ENCODE data around the gene TBX4. TPM values are rescaled to one million over a fixed set of nuclear protein-coding genes. Genes with fewer than 3 reads are reported as not detected.
A peak's percentile ranks its signal among the peaks of the same experiment; 100 is the strongest.

TBX4 gene
- total and polyA plus RNA-seq, 2 of the 13 experiments (the other 11 are each of a cell fraction or from before 2014, with no cell fraction given) = 0.11 to 1.1 TPM

DNA sequence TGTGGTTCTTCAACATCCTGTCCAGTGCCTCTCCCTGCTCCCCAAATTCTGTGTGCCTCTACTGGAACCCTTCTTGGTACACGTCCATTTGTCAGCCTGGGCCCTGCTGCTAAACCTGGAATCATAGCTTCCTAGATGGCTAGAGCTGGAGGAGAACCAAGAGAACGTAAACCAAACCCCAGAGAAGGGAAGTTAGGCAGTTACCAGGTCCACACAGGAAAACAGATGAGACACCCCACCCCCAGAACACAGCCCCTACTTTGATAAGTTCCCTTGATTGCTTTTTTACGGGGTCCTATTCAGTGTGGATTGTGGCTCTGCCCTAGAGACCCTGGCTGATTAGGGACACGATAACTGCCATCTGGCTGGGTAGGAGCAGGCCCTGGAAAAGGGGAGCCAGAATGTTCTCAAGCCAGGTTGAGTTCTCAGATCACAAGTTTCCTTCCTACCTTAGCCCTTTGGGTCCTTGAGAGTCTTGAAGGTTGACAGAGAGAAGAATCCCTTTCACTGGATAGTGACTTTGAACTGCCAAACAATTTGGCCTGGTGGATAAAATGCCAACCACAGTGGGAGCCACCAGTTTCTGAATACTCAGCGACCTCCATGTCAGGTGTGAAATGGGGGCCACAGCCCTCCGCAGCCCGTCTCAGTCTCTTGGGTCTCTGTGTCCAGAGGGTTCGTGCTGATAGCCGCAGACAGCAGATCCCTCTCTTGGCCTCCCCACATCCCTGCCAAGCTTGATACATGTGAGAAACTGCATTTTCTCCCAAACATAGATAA, 7.9 kb downstream of the TBX4 start (continued):
- TF ChIP-seq, protein P1, sequence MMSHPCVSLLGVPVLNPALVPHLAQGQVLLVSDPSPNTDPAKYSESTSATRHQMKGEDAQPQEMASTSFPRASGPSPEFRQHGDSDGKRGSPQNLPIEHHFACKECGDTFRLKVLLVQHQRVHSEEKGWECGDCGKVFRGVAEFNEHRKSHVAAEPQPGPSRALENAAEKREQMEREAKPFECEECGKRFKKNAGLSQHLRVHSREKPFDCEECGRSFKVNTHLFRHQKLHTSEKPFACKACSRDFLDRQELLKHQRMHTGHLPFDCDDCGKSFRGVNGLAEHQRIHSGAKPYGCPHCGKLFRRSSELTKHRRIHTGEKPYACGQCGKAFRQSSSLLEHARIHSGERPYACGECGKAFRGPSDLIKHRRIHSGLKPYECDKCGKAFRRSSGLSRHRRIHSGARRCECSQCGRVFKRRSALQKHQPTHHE (CRISPR knock-in tag; IDR thresholded peaks at IDR 0.05; ENCODE audit: borderline replicate concordance) = 0 out of 2 replicates have a peak, but pooled peaks have one; percentile 11

DNA sequence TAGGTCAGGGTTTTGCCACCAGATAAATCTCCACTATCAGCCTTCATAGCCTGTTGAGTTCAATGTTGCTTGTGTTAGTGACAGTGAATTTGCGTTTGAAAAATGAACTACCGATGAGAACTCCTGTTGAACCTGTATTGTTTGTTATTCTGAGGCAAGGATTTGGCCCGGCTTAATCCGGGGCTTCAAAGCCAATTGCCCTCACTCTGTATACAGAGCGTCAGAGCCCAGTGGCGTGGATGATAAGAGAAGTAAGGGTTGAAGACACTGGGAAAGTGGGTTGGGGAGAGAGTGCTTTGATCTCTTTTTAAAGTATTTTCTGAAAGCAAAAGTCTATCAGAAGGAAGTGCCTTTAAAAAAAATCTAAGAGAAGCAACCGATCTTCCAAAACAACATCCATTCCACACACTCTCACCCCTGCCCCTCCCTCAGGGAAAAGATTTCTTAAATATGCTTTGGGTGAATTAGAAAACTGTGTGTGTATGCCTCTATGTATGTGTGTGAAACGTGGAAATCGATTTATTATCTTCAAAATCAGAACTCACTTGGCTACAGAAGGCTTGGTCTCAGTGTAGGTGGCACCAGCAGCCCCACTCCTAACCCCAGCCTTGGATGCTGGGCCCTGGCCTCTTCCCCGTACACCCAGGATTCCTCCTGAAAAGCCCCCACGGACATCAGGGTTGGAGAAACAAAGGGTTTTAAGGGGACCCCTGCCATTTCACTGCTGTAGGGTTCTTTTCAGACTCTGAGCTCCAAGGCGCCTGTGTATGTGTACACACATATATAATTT, 8.8 kb downstream of the TBX4 start:
- H3K36me3 ChIP-seq (replicated peaks in 1 of 2; ENCODE audit: control insufficient read depth in 1 of 2, insufficient read depth in 2 of 2, low read length in 2 of 2) = no peaks in the 10 kb centered on the region
- H3K4me3 ChIP-seq (replicated peaks in 1 of 3; ENCODE audit: insufficient read depth in 1 of 3, low read depth in 2 of 3, low read length in 3 of 3) = peak overlapping the region; percentile 46 to 62 (median 61)
- in situ Hi-C loops (cut with HindIII; ENCODE audit: extremely low pct_ligation_motif_present, low pct_unique_long_range_greater_than_20kb) = no loop called here
- intact Hi-C loops (cut with micrococcal nuclease; ENCODE audit: unreplicated experiment) = loop anchor here (1.0 kb wide), 2 partner anchors 34 to 90 kb away; no protein-coding TSS in a partner anchor
- H4K20me1 ChIP-seq (ENCODE audit: insufficient read depth, low read length) = no peaks in the 10 kb centered on the region
- H2AFZ ChIP-seq (ENCODE audit: low read length) = no peak overlapping the region
- peak overlapping the region; percentile 84 for H3K4me2 ChIP-seq (ENCODE audit: low read depth, low read length)
- WGBS (ENCODE audit: low lambda C conversion rate) = under 1% methylated on average over 12 of the region's 12 CpGs
- peak; percentile 100 for FAIRE-seq
- H3K79me2 ChIP-seq (ENCODE audit: insufficient read depth, low read length) = no peaks in the 10 kb centered on the region
- peak overlapping the region; percentile 69 for H3K27ac ChIP-seq (ENCODE audit: extremely low read length, insufficient read depth, low read length)
- no peaks in the 10 kb centered on the region for H3K9me3 ChIP-seq (ENCODE audit: low read length)
- peak; percentile 82 for ATAC-seq
- peak; percentile 98 for DNase-seq (ENCODE audit: low spot score)
- H3K4me1 ChIP-seq (ENCODE audit: insufficient read depth, low read length) = peaks cover 71% of the 10 kb centered on the region
- no peaks in the 10 kb centered on the region for H3K27me3 ChIP-seq (ENCODE audit: control insufficient read depth in 1 of 2, insufficient read depth in 2 of 2, low read length in 2 of 2)
- ChIA-PET POLR2A (interaction anchor here (1.0 to 2.2 kb wide), 9 partner anchors 10 to 95 kb away, joined by 3 to 12 read pairs (median 4); partner anchors contain the start of gene TBX2), CTCF (ENCODE audit: low intra/inter-chr PET ratio, low total read pairs) (no interaction called here)
- peak overlapping the region; percentile 43 for H3K9ac ChIP-seq (ENCODE audit: insufficient read depth, low read depth, low read length)
- TSS peak; percentile 70 for BruUV-seq (replicated peaks)
- no peak for TF ChIP-seq KDM1A (CRISPR knock-in tag; IDR thresholded peaks at IDR 0.05)
- peak; percentile 55; the same call in 1 of the 2 replicates for TF ChIP-seq ZNF614 (CRISPR knock-in tag; IDR thresholded peaks at IDR 0.05; ENCODE audit: borderline replicate concordance)
- peak; percentile 59; the same call in 1 of the 2 replicates for TF ChIP-seq ZFP1 (CRISPR knock-in tag; IDR thresholded peaks at IDR 0.05)
- TF ChIP-seq HMGA1 (CRISPR knock-in tag; conservative IDR thresholded peaks at IDR 0.05) = no peak
- peak; percentile 76; the same call in 1 of the 2 replicates for TF ChIP-seq TARDBP (CRISPR knock-in tag; IDR thresholded peaks at IDR 0.05)
- TF ChIP-seq ZNF557 (CRISPR knock-in tag; IDR thresholded peaks at IDR 0.05) = no peak
- no peak for TF ChIP-seq SP140L (CRISPR knock-in tag; IDR thresholded peaks at IDR 0.05; ENCODE audit: borderline replicate concordance)
- no peak for TF ChIP-seq ZNF329 (CRISPR knock-in tag; IDR thresholded peaks at IDR 0.05; ENCODE audit: low read depth)
- TF ChIP-seq ELF3 (CRISPR knock-in tag; IDR thresholded peaks at IDR 0.05) = peak; percentile 68
- TF ChIP-seq ZNF530 (CRISPR knock-in tag; IDR thresholded peaks at IDR 0.05; ENCODE audit: low read depth) = no peak
- peak; percentile 97 for TF ChIP-seq ISL2 (CRISPR knock-in tag; IDR thresholded peaks at IDR 0.05)
- TF ChIP-seq ZC3H13 (CRISPR knock-in tag; IDR thresholded peaks at IDR 0.05) = no peak; the same call in 1 of the 2 replicates
- no peak for TF ChIP-seq ZNF567 (CRISPR knock-in tag; IDR thresholded peaks at IDR 0.05; ENCODE audit: borderline replicate concordance)
- TF ChIP-seq HMG20B (CRISPR knock-in tag; conservative IDR thresholded peaks at IDR 0.05) = peak; percentile 95
- no peak for TF ChIP-seq ZNF256 (CRISPR knock-in tag; conservative IDR thresholded peaks at IDR 0.05)
- TF ChIP-seq, protein P2, sequence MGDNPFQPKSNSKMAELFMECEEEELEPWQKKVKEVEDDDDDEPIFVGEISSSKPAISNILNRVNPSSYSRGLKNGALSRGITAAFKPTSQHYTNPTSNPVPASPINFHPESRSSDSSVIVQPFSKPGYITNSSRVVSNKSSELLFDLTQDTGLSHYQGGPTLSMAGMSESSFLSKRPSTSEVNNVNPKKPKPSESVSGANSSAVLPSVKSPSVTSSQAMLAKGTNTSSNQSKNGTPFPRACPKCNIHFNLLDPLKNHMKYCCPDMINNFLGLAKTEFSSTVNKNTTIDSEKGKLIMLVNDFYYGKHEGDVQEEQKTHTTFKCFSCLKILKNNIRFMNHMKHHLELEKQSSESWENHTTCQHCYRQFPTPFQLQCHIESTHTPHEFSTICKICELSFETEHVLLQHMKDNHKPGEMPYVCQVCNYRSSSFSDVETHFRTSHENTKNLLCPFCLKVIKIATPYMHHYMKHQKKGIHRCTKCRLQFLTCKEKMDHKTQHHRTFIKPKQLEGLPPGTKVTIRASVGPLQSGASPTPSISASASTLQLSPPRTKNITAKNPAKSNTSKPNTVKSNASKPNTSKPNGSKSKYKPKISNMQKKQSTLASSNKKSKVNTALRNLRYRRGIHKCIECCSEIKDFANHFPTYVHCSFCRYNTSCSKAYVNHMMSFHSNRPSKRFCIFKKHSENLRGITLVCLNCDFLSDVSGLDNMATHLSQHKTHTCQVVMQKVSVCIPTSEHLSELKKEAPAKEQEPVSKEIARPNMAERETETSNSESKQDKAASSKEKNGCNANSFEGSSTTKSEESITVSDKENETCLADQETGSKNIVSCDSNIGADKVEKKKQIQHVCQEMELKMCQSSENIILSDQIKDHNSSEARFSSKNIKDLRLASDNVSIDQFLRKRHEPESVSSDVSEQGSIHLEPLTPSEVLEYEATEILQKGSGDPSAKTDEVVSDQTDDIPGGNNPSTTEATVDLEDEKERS (CRISPR knock-in tag; IDR thresholded peaks at IDR 0.05) = 0 out of 2 replicates have a peak, but pooled peaks have one; percentile 71
- TF ChIP-seq HNRNPUL1 (IDR thresholded peaks at IDR 0.05; ENCODE audit: low read depth, low read length) = no peak

Measured in HepG2 (cell line).